CD4-positive, CD25-positive, alpha-beta regulatory T cell (primary cell): ENCODE results near the gene AGMAT. TPM values are rescaled to one million over a fixed set of nuclear protein-coding genes. Genes with fewer than 3 reads are reported as not detected.

ENCODE experiments used
- ATAC-seq, 2 donors: fragments of 150-1000 bp; cut with Tn5 transposase; one replicate each; pipeline ENCODE4 v1.10.0; 2021; ENCODE audit warnings: low read depth in 2 of 2, moderate number of reproducible peaks in 2 of 2, moderate library complexity in 1 of 2
- DNase-seq, 3 donors: peaks; one replicate each; pipeline versions ENCODE4 v3.0.0 to v3.0.0-alpha.2; 2012 to 2022; ENCODE audit warnings: mixed read lengths in 1 of 3
- H3K27ac ChIP-seq: one replicate; pipeline ENCODE4 v1.7.0; 2013; ENCODE audit warnings: mild to moderate bottlenecking, low read length; ENCODE audit not compliant: insufficient read depth, poor library complexity, severe bottlenecking
- H3K27me3 ChIP-seq: one replicate; pipeline ENCODE4 v1.7.0; 2013; ENCODE audit warnings: low read length; ENCODE audit not compliant: control insufficient read depth, insufficient read depth
- H3K36me3 ChIP-seq: one replicate; pipeline ENCODE4 v1.7.0; 2013; ENCODE audit warnings: mild to moderate bottlenecking, low read length, moderate library complexity; ENCODE audit not compliant: control insufficient read depth, insufficient read depth
- H3K4me1 ChIP-seq: 2 replicates; pipeline ENCODE4 v1.7.0; 2013; ENCODE audit warnings: mild to moderate bottlenecking, low read length; ENCODE audit not compliant: insufficient read depth, control insufficient read depth, poor library complexity, severe bottlenecking
- H3K4me3 ChIP-seq: one replicate; pipeline ENCODE4 v1.7.0; 2013; ENCODE audit warnings: low read depth, mild to moderate bottlenecking, low read length, moderate library complexity
- H3K9me3 ChIP-seq, 2 experiments: 1 replicate in 1 of 2; 2 replicates in 1 of 2; pipeline ENCODE4 v1.7.0; 2013; ENCODE audit warnings: low read length in 2 of 2, mild to moderate bottlenecking in 1 of 2, moderate library complexity in 1 of 2; ENCODE audit not compliant: control insufficient read depth in 2 of 2
- H3K27ac Mint-ChIP-seq, 3 donors: one replicate each; pipeline ENCODE4 v1.8.0; 2020 to 2022; ENCODE audit warnings: mild to moderate bottlenecking in 3 of 3, mixed read lengths in 3 of 3, moderate library complexity in 2 of 3
- H3K27me3 Mint-ChIP-seq: one replicate; pipeline ENCODE4 v1.8.0; 2022; ENCODE audit warnings: mild to moderate bottlenecking, mixed read lengths
- H3K36me3 Mint-ChIP-seq: one replicate; pipeline ENCODE4 v1.8.0; 2020; ENCODE audit warnings: mixed read lengths
- H3K4me1 Mint-ChIP-seq, 4 donors: one replicate each; pipeline ENCODE4 v1.8.0; 2020 to 2022; ENCODE audit warnings: mixed read lengths in 4 of 4, mild to moderate bottlenecking in 1 of 4
- H3K4me3 Mint-ChIP-seq, 4 donors: one replicate each; pipeline ENCODE4 v1.8.0; 2020 to 2022; ENCODE audit warnings: mild to moderate bottlenecking in 4 of 4, mixed read lengths in 4 of 4, moderate library complexity in 3 of 4
- H3K9me3 Mint-ChIP-seq, 7 donors: one replicate each; pipeline ENCODE4 v1.8.0; 2020 to 2022; ENCODE audit warnings: mixed read lengths in 7 of 7, mild to moderate bottlenecking in 3 of 7, moderate library complexity in 2 of 7
- polyA plus RNA-seq, 4 donors: library from polyadenylated mRNA; unstranded; fragments of 300-500 nt; fragmentation: Illumina TruSeq; gene quantifications; one replicate each; pipeline ENCODE4 v1.2.3, GENCODE V29; 2021
- total RNA-seq: library from RNA; stranded (reverse); gene quantifications from one replicate; pipeline ENCODE4 v1.2.3, GENCODE V29; 2022

Gene AGMAT
- total and polyA plus RNA-seq, 5 donors from 2014 or later, result 8.9 to 12.7 (median 10.7) TPM

GRCh38 chr1:15543589-15544568 is 41.0 kb downstream of the AGMAT start:
- H3K36me3 ChIP-seq, result peaks cover 74% of the 10 kb centered on the region
- Mint-ChIP-seq H3K27me3 (no peaks in the 10 kb centered on the region), H3K36me3 (peaks cover 49% of the 10 kb centered on the region)

GRCh38 chr1:15543251-15543588 is 41.6 kb downstream of the AGMAT start:
- Histone ChIP-seq H3K9me3 (no peaks in the 10 kb centered on the region), H3K4me1 (no peaks in the 10 kb centered on the region), H3K27me3 (no peaks in the 10 kb centered on the region), H3K36me3 (peaks cover 70% of the 10 kb centered on the region), H3K27ac (no peak overlapping the region), H3K4me3 (no peak overlapping the region)
- H3K4me3 Mint-ChIP-seq, result no peak overlapping the region
- ATAC-seq (no peak), DNase-seq (no peak)
- no peaks in the 10 kb centered on the region for H3K9me3 Mint-ChIP-seq
- peaks cover 52% of the 10 kb centered on the region for H3K36me3 Mint-ChIP-seq
- H3K4me1 Mint-ChIP-seq, result peaks cover 0 to 5% (median 4%) of the 10 kb centered on the region in 4 donors
- no peak overlapping the region for H3K27ac Mint-ChIP-seq
- no peaks in the 10 kb centered on the region for H3K27me3 Mint-ChIP-seq

More at GRCh38 chr1:15543589-15544568, 41.0 kb downstream of the AGMAT start:
- H3K4me1 ChIP-seq, result no peaks in the 10 kb centered on the region
- Mint-ChIP-seq H3K4me1 (peaks cover 0 to 5% (median 3%) of the 10 kb centered on the region in 4 donors), H3K27ac (peak overlapping the region in 2 of 3 donors; percentile 32 to 35), H3K4me3 (no peak overlapping the region), H3K9me3 (no peaks in the 10 kb centered on the region)
- no peaks in the 10 kb centered on the region for H3K27me3 ChIP-seq
- DNase-seq (no peak), ATAC-seq (no peak)
- H3K27ac ChIP-seq, result no peak overlapping the region
- no peaks in the 10 kb centered on the region for H3K9me3 ChIP-seq
- H3K4me3 ChIP-seq, result no peak overlapping the region

- H3K9me3 Mint-ChIP-seq, result no peaks in the 10 kb centered on the region
- peaks cover 0 to 5% (median 4%) of the 10 kb centered on the region in 4 donors for H3K4me1 Mint-ChIP-seq
- H3K27ac ChIP-seq, result no peak overlapping the region
- H3K27me3 ChIP-seq, result no peaks in the 10 kb centered on the region
- DNase-seq (no peak), ATAC-seq (no peak)
- no peak overlapping the region for H3K4me3 Mint-ChIP-seq
- H3K4me3 ChIP-seq, result no peak overlapping the region
- H3K36me3 ChIP-seq, result peaks cover 67% of the 10 kb centered on the region
- H3K9me3 ChIP-seq, result no peaks in the 10 kb centered on the region
- no peaks in the 10 kb centered on the region for H3K27me3 Mint-ChIP-seq
- H3K4me1 ChIP-seq, result no peaks in the 10 kb centered on the region
- peaks cover 46% of the 10 kb centered on the region for H3K36me3 Mint-ChIP-seq
- H3K27ac Mint-ChIP-seq, result no peak overlapping the region
Measured at GRCh38 chr1:15542388-15543250, 42.2 kb downstream of the AGMAT start.

DNA sequence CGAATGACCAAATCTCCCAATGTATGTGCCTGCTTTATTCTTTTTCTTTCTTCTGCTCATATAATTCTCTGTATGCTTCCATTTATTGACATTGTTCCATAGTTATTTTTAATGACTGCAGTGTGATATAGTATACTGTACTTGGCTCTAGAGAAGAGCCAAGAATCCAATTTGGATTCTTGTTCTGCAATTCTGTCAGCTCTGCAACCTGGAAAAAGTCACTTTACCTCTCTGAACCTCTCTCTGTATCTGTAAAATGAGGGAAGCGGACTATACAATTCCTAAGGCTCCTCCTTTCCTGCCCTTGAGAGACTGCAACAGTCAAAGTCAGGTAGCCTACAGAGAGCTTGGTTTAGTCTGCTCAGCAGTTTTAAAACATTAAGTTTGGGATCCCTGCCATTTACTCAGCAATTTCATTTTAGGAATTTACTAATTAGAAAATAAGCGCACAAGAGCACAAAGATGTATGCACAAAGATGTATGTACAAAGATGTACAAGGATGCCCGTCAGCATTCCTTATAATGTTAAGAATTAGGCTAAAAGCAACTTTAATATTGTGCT is 43.5 kb downstream of the AGMAT start:
- Histone ChIP-seq H3K9me3 (no peaks in the 10 kb centered on the region), H3K36me3 (peaks cover 67% of the 10 kb centered on the region), H3K4me3 (no peak overlapping the region), H3K4me1 (no peaks in the 10 kb centered on the region), H3K27me3 (no peaks in the 10 kb centered on the region), H3K27ac (no peak overlapping the region)
- H3K27me3 Mint-ChIP-seq, result no peaks in the 10 kb centered on the region
- peak overlapping the region in 2 of 3 donors; percentile 52 to 63 for H3K27ac Mint-ChIP-seq
- H3K4me3 Mint-ChIP-seq, result no peak overlapping the region
- peaks cover 45% of the 10 kb centered on the region for H3K36me3 Mint-ChIP-seq
- H3K4me1 Mint-ChIP-seq, result peaks cover 0 to 9% (median 4%) of the 10 kb centered on the region in 4 donors
- DNase-seq, result no peak
- ATAC-seq, result no peak
- H3K9me3 Mint-ChIP-seq, result no peaks in the 10 kb centered on the region

DNA sequence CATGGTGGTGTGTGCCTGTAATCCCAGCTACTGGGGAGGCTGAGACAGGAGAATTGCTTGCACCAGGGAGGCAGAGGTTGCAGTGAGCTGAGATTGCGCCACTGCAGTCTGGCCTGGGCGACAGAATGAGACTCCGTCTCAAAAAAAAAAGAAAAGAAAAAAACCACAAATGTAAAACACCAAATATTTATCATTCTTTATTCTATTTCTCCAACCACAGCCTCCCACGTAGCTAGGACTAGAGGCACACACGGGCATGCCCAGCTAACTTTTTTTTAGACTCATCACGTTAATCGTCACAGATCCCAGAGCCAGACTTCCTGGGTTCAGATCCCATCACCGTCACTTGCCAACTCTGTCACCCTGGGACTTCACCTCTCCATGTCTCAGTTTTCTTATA is 44.7 kb downstream of the AGMAT start:
- peaks cover 40% of the 10 kb centered on the region for H3K36me3 Mint-ChIP-seq

DNA sequence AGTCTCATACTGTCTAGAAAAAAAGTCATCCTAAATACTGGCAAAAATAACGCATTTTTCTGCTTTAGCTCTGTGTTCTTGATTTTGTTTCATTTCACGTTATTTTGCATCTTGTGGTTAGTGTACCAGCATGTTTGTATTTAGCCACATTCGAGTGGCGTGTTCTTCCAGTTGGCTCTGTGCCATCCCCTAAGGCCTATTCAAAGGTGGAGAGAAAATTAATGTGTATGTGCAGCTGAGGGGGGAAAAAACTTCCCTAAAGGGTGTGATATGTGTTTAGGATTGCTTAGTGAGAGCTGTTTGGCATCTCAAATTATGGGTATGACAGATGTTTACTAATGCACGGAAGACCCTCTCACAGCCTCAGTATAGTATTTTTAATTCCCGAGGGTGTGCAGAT is 46.1 kb downstream of the AGMAT start:
- H3K27me3 ChIP-seq, result no peaks in the 10 kb centered on the region
- Mint-ChIP-seq H3K4me3 (no peak overlapping the region), H3K4me1 (peaks cover 0 to 9% (median 5%) of the 10 kb centered on the region in 4 donors), H3K9me3 (no peaks in the 10 kb centered on the region), H3K36me3 (peaks cover 33% of the 10 kb centered on the region), H3K27ac (no peak overlapping the region), H3K27me3 (no peaks in the 10 kb centered on the region)
- H3K4me1 ChIP-seq, result no peaks in the 10 kb centered on the region
- peaks cover 62% of the 10 kb centered on the region for H3K36me3 ChIP-seq
- no peak for DNase-seq
- no peak overlapping the region for H3K27ac ChIP-seq
- H3K4me3 ChIP-seq, result no peak overlapping the region
- no peaks in the 10 kb centered on the region for H3K9me3 ChIP-seq
- no peak for ATAC-seq

More for the DNA sequence above, 44.7 kb downstream of the AGMAT start:
- no peaks in the 10 kb centered on the region for H3K4me1 ChIP-seq
- no peak overlapping the region for H3K27ac Mint-ChIP-seq
- H3K4me1 Mint-ChIP-seq, result peaks cover 0 to 9% (median 4%) of the 10 kb centered on the region in 4 donors
- H3K27me3 ChIP-seq, result no peaks in the 10 kb centered on the region
- no peak overlapping the region for H3K4me3 Mint-ChIP-seq
- no peaks in the 10 kb centered on the region for H3K9me3 ChIP-seq
- H3K27ac ChIP-seq, result no peak overlapping the region
- H3K9me3 Mint-ChIP-seq, result no peaks in the 10 kb centered on the region
- H3K27me3 Mint-ChIP-seq, result no peaks in the 10 kb centered on the region
- no peak overlapping the region for H3K4me3 ChIP-seq
- ATAC-seq, result no peak
- H3K36me3 ChIP-seq, result peaks cover 65% of the 10 kb centered on the region
- DNase-seq, result no peak

GRCh38 chr1:15531682-15532081 is 53.2 kb downstream of the AGMAT start:
- H3K9me3 Mint-ChIP-seq, result no peaks in the 10 kb centered on the region
- H3K27me3 Mint-ChIP-seq, result no peaks in the 10 kb centered on the region
- Histone ChIP-seq H3K27me3 (no peaks in the 10 kb centered on the region), H3K9me3 (no peaks in the 10 kb centered on the region), H3K27ac (no peak overlapping the region), H3K36me3 (peaks cover 26% of the 10 kb centered on the region), H3K4me1 (peaks cover 10% of the 10 kb centered on the region), H3K4me3 (no peak overlapping the region)
- no peak for ATAC-seq
- H3K36me3 Mint-ChIP-seq, result peaks cover 16% of the 10 kb centered on the region
- H3K27ac Mint-ChIP-seq, result no peak overlapping the region
- H3K4me1 Mint-ChIP-seq, result peaks cover 6 to 28% (median 23%) of the 10 kb centered on the region in 4 donors
- H3K4me3 Mint-ChIP-seq, result no peak overlapping the region
- DNase-seq, result no peak
